HCT116 (cell line): ENCODE data around the gene KIAA1671. TPM values are rescaled to one million over a fixed set of nuclear protein-coding genes. Genes with fewer than 3 reads are reported as not detected.

ENCODE experiments used
- ATAC-seq: fragments of 200-7000 bp; cut with Tn5 transposase; 2 replicates; pipeline ENCODE4 v1.9.1; 2020; ENCODE audit warnings: mild to moderate bottlenecking, moderate library complexity
- BruUV-seq: library from RNA; stranded (reverse); fragments of 400-500 nt; replicated peaks from 2 replicates; lab custom pipeline; 2021; lab: Mats Ljungman, UMichigan
- CTCF ChIA-PET: fragments of 300-600 bp; sonication (Branson Sonifier 250); formaldehyde crosslinking; loops from one replicate; lab custom pipeline; 2021; ENCODE audit warnings: antibody characterized with exemption; lab: Charles Lee
- POLR2A ChIA-PET: fragments of 300-600, 350-600 bp; sonication (Branson Sonifier 250); formaldehyde crosslinking; loops from one replicate; lab custom pipeline; 2021; ENCODE audit warnings: antibody characterized with exemption; lab: Charles Lee
- RAD21 ChIA-PET, 2 experiments: fragments of 300-600 bp; sonication (Branson Sonifier 250); formaldehyde crosslinking; loops; one replicate each; lab custom pipeline; 2023; ENCODE audit warnings: low total read pairs in 2 of 2; ENCODE audit not compliant: uncharacterized antibody in 2 of 2, unreplicated experiment in 2 of 2, low non-redundant PET in 1 of 2; lab: Charles Lee
- DNase-seq: peaks from one replicate; pipeline ENCODE4 v3.0.0-alpha.2; 2010; ENCODE audit warnings: low read depth, low spot score
- H2AFZ ChIP-seq: fragments of 200-600 bp; shearing (Covaris generic), sonication (generic); 2 replicates; pipeline ENCODE4 v1.6.1; 2017; ENCODE audit warnings: low read depth, mixed run types, mixed read lengths, antibody characterized with exemption, low read length; ENCODE audit not compliant: poor library complexity, severe bottlenecking
- H3K27ac ChIP-seq: 2 replicates; pipeline ENCODE4 v1.5.1; 2012; ENCODE audit warnings: low read depth, low read length
- H3K27me3 ChIP-seq: fragments of 200-600 bp; sonication (generic); 2 replicates; pipeline ENCODE4 v1.6.1; 2016; ENCODE audit warnings: mixed run types, low read length, mixed read lengths; ENCODE audit not compliant: insufficient read depth
- H3K36me3 ChIP-seq, 2 experiments: fragments of 200-500 bp in 1 of 2; fragments of 200-600 bp in 1 of 2; sonication (Bioruptor generic) in 1 of 2; sonication (generic) in 1 of 2; 2 replicates each; pipeline versions ENCODE4 v1.5.1 to v1.6.1; 2014 to 2016; ENCODE audit warnings: low read length in 2 of 2, inconsistent platforms in 1 of 2, mixed read lengths in 1 of 2, mixed run types in 1 of 2; ENCODE audit not compliant: insufficient read depth in 2 of 2, control insufficient read depth in 1 of 2
- H3K4me1 ChIP-seq, 2 experiments: fragments of 200-600 bp in 1 of 2; sonication (generic) in 1 of 2; 2 replicates each; pipeline versions ENCODE4 v1.5.1 to v1.6.1; 2012 to 2017; ENCODE audit warnings: low read length in 2 of 2, inconsistent platforms in 1 of 2, mild to moderate bottlenecking in 1 of 2, mixed read lengths in 1 of 2, mixed run types in 1 of 2, moderate library complexity in 1 of 2; ENCODE audit not compliant: insufficient read depth in 2 of 2, control insufficient read depth in 1 of 2
- H3K4me2 ChIP-seq: fragments of 200-600 bp; sonication (generic); 2 replicates; pipeline ENCODE4 v1.6.1; 2017; ENCODE audit warnings: mixed run types, low read length, mixed read lengths
- H3K4me3 ChIP-seq, 2 experiments: fragments of 200-600 bp in 1 of 2; sonication (generic) in 1 of 2; replicated peaks in 1 of 2; 2 replicates each; pipeline ENCODE4 v1.5.1; 2011 to 2016; ENCODE audit warnings: low read length in 2 of 2, control low read depth in 1 of 2, low read depth in 1 of 2, mild to moderate bottlenecking in 1 of 2, mixed read lengths in 1 of 2, mixed run types in 1 of 2
- H3K79me2 ChIP-seq: fragments of 200-600 bp; sonication (generic); 2 replicates; pipeline ENCODE4 v1.6.1; 2017; ENCODE audit warnings: mild to moderate bottlenecking, mixed run types, low read length, moderate library complexity, mixed read lengths; ENCODE audit not compliant: insufficient read depth
- H3K9ac ChIP-seq: fragments of 200-600 bp; sonication (generic); 2 replicates; pipeline ENCODE4 v1.6.1; 2016; ENCODE audit warnings: low read length, mixed read lengths
- H3K9me2 ChIP-seq: fragments of 200-600 bp; sonication (generic), shearing (Covaris generic); 2 replicates; pipeline ENCODE4 v1.6.1; 2017; ENCODE audit warnings: mixed run types, mild to moderate bottlenecking, moderate library complexity; ENCODE audit not compliant: insufficient read depth
- H3K9me3 ChIP-seq, 2 experiments: fragments of 200-500 bp in 1 of 2; fragments of 200-600 bp in 1 of 2; sonication (Bioruptor generic) in 1 of 2; sonication (generic) in 1 of 2; 2 replicates each; pipeline ENCODE4 v1.6.1; 2014 to 2017; ENCODE audit warnings: low read length in 2 of 2, mixed read lengths in 2 of 2, inconsistent platforms in 1 of 2, low read depth in 1 of 2, mild to moderate bottlenecking in 1 of 2, mixed run types in 1 of 2, moderate library complexity in 1 of 2; ENCODE audit not compliant: control insufficient read depth in 1 of 2, insufficient read depth in 1 of 2
- H4K20me1 ChIP-seq: fragments of 200-600 bp; sonication (generic), shearing (Covaris generic); 2 replicates; pipeline ENCODE4 v1.6.1; 2017; ENCODE audit warnings: mixed run types, mild to moderate bottlenecking, moderate library complexity; ENCODE audit not compliant: insufficient read depth
- CBX3 ChIP-seq: IDR thresholded peaks from 2 replicates; pipeline ENCODE4 v1.6.1; 2012; ENCODE audit warnings: low read depth
- CEBPB ChIP-seq: IDR thresholded peaks from 2 replicates; pipeline ENCODE4 v1.6.1; 2012; ENCODE audit warnings: low read depth
- EGR1 ChIP-seq: IDR thresholded peaks from 2 replicates; pipeline ENCODE4 v1.6.1; 2012; ENCODE audit warnings: low read depth
- ELF1 ChIP-seq: IDR thresholded peaks from 2 replicates; pipeline ENCODE4 v1.6.1; 2012; ENCODE audit warnings: low read depth, borderline replicate concordance
- EZH2 ChIP-seq: fragments of 200-600 bp; sonication (generic); IDR thresholded peaks from 2 replicates; pipeline ENCODE4 v1.6.1; 2017; ENCODE audit warnings: antibody characterized with exemption, mixed run types
- EZH2phosphoT487 ChIP-seq: fragments of 200-600 bp; IDR thresholded peaks from 2 replicates; pipeline ENCODE4 v1.6.1; 2018; ENCODE audit warnings: antibody characterized with exemption, borderline replicate concordance
- MAX ChIP-seq: IDR thresholded peaks from 2 replicates; pipeline ENCODE4 v1.6.1; 2012
- RAD21 ChIP-seq: IDR thresholded peaks from 2 replicates; pipeline ENCODE4 v1.6.1; 2012; ENCODE audit warnings: low read depth, mild to moderate bottlenecking
- SP1 ChIP-seq: IDR thresholded peaks from 2 replicates; pipeline ENCODE4 v1.6.1; 2012; ENCODE audit warnings: low read depth
- TCF7L2 ChIP-seq: IDR thresholded peaks from 2 replicates; pipeline ENCODE4 v1.7.0; 2011; ENCODE audit warnings: borderline replicate concordance, inconsistent platforms; ENCODE audit not compliant: insufficient read depth, insufficient read length; ENCODE audit errors: extremely low read depth
- YY1 ChIP-seq: IDR thresholded peaks from 2 replicates; pipeline ENCODE4 v1.6.1; 2011; ENCODE audit warnings: low read length, low read depth, moderate library complexity, mild to moderate bottlenecking; ENCODE audit not compliant: insufficient replicate concordance; ENCODE audit errors: extremely low read depth
- ZFX ChIP-seq: fragments of 450-650 bp; IDR thresholded peaks from 2 replicates; pipeline ENCODE4 v1.6.1; 2017
- ZNF274 ChIP-seq: fragments of 200-500 bp; sonication (Bioruptor generic); IDR thresholded peaks from 2 replicates; pipeline ENCODE4 v1.6.1; 2014; ENCODE audit warnings: mild to moderate bottlenecking, low read depth, low read length, inconsistent platforms
- intact Hi-C: fragments of 100-400 bp; cut with micrococcal nuclease; formaldehyde crosslinking; loops from 2 replicates; pipeline ENCODE4 v1.10.0; 2022
- total RNA-seq: library from RNA; stranded (reverse); gene quantifications from one replicate; pipeline ENCODE4 v1.2.1, GENCODE V29; 2021; ENCODE audit not compliant: unreplicated experiment
- TF ChIP-seq, protein P1 (sequence below): IDR thresholded peaks from 2 replicates; pipeline ENCODE4 v1.6.1; 2011; ENCODE audit warnings: mild to moderate bottlenecking, low read length, moderate library complexity; ENCODE audit not compliant: insufficient replicate concordance; ENCODE audit errors: extremely low read depth
- TF ChIP-seq, protein P2 (sequence below): IDR thresholded peaks from 2 replicates; pipeline ENCODE4 v1.6.1; 2012; ENCODE audit warnings: low read depth

Gene KIAA1671
- total RNA-seq, 1 experiment from 2014 or later, result 36.8 TPM

- ChIA-PET RAD21 (interaction anchor here in 1 of 2 experiments (0.7 kb wide), 1 partner anchor 658 kb away, joined by 3 read pairs; no protein-coding TSS in a partner anchor), POLR2A (no interaction called here), CTCF (interaction anchor here (0.7 kb wide), 1 partner anchor 10 kb away, joined by 3 read pairs; no protein-coding TSS in a partner anchor)
- Histone ChIP-seq H3K27ac (peak overlapping the region; percentile 49; the same call in 1 of the 2 replicates), H3K4me2 (peak overlapping the region; percentile 53), H3K4me1 (peaks cover 17 to 35% of the 10 kb centered on the region in 2 experiments), H2AFZ (no peak overlapping the region), H3K9me2 (no peaks in the 10 kb centered on the region), H4K20me1 (no peaks in the 10 kb centered on the region), H3K79me2 (no peaks in the 10 kb centered on the region), H3K4me3 (no peak overlapping the region), H3K27me3 (no peaks in the 10 kb centered on the region), H3K9me3 (peaks cover 0 to 6% of the 10 kb centered on the region in 2 experiments; a peak in 1 of 4 replicates), H3K36me3 (peaks cover 0 to 9% of the 10 kb centered on the region in 2 experiments; a peak in 1 of 4 replicates), H3K9ac (peak overlapping the region; percentile 36)
- TF ChIP-seq EZH2, result no peak
- TF ChIP-seq CBX3, result no peak
- TF ChIP-seq EGR1, result no peak
- no peak for TF ChIP-seq EZH2phosphoT487
- TF ChIP-seq SP1, result no peak
- TF ChIP-seq, protein P1, sequence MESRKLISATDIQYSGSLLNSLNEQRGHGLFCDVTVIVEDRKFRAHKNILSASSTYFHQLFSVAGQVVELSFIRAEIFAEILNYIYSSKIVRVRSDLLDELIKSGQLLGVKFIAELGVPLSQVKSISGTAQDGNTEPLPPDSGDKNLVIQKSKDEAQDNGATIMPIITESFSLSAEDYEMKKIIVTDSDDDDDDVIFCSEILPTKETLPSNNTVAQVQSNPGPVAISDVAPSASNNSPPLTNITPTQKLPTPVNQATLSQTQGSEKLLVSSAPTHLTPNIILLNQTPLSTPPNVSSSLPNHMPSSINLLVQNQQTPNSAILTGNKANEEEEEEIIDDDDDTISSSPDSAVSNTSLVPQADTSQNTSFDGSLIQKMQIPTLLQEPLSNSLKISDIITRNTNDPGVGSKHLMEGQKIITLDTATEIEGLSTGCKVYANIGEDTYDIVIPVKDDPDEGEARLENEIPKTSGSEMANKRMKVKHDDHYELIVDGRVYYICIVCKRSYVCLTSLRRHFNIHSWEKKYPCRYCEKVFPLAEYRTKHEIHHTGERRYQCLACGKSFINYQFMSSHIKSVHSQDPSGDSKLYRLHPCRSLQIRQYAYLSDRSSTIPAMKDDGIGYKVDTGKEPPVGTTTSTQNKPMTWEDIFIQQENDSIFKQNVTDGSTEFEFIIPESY, result no peak
- TF ChIP-seq ZNF274, result no peak
- no peak for TF ChIP-seq MAX
- TF ChIP-seq ZFX, result no peak
- no peak for TF ChIP-seq CEBPB
- no peak for TF ChIP-seq RAD21
- no peak for TF ChIP-seq ELF1
- TF ChIP-seq, protein P2, sequence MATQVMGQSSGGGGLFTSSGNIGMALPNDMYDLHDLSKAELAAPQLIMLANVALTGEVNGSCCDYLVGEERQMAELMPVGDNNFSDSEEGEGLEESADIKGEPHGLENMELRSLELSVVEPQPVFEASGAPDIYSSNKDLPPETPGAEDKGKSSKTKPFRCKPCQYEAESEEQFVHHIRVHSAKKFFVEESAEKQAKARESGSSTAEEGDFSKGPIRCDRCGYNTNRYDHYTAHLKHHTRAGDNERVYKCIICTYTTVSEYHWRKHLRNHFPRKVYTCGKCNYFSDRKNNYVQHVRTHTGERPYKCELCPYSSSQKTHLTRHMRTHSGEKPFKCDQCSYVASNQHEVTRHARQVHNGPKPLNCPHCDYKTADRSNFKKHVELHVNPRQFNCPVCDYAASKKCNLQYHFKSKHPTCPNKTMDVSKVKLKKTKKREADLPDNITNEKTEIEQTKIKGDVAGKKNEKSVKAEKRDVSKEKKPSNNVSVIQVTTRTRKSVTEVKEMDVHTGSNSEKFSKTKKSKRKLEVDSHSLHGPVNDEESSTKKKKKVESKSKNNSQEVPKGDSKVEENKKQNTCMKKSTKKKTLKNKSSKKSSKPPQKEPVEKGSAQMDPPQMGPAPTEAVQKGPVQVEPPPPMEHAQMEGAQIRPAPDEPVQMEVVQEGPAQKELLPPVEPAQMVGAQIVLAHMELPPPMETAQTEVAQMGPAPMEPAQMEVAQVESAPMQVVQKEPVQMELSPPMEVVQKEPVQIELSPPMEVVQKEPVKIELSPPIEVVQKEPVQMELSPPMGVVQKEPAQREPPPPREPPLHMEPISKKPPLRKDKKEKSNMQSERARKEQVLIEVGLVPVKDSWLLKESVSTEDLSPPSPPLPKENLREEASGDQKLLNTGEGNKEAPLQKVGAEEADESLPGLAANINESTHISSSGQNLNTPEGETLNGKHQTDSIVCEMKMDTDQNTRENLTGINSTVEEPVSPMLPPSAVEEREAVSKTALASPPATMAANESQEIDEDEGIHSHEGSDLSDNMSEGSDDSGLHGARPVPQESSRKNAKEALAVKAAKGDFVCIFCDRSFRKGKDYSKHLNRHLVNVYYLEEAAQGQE, result no peak
- no peak for TF ChIP-seq TCF7L2
- TF ChIP-seq YY1, result no peak
- intact Hi-C loops, result no loop called here
- BruUV-seq, result TSS peak; percentile 83
- DNase-seq (no peak), ATAC-seq (peak; percentile 37; the same call in 1 of the 2 replicates)
Measured at GRCh38 chr22:25120761-25121212, 168.3 kb downstream of the KIAA1671 start.
